Neural progenitor cell (in vitro differentiated cells): ENCODE results near the gene VSIG8.

Experiments
- CTCF ChIP-seq: fragments of 200-600 bp; sonication (generic); IDR thresholded peaks from 2 replicates; pipeline ENCODE4 v1.5.1; 2017; ENCODE audit warnings: antibody characterized with exemption, mild to moderate bottlenecking
- EZH2 ChIP-seq: fragments of 200-600 bp; sonication (generic); IDR thresholded peaks from 2 replicates; pipeline ENCODE4 v1.6.1; 2017; ENCODE audit warnings: antibody characterized with exemption, mild to moderate bottlenecking, moderate library complexity
- EZH2phosphoT487 ChIP-seq: fragments of 200-600 bp; sonication (generic); IDR thresholded peaks from 2 replicates; pipeline ENCODE4 v1.6.1; 2017; ENCODE audit warnings: antibody characterized with exemption

GRCh38 chr1:159827102-159827490 lies 35.4 kb downstream of the VSIG8 start:
- TF ChIP-seq EZH2 = no peak
- TF ChIP-seq CTCF = no peak
- no peak for TF ChIP-seq EZH2phosphoT487
